Superior temporal gyrus (tissue), 1 donor: Measurements from ENCODE around the gene MUCL3.
"Not testable (repeated sequence)": the region's sequence is repeated elsewhere in the genome, so short reads cannot be mapped to it uniquely, and the experiment has no call there.

Source experiments
- DNase-seq: peaks from one replicate; pipeline ENCODE4 v3.0.0-alpha.2; 2016; ENCODE audit errors: extremely low spot score

MUCL3 gene

GRCh38 chr6:30944051-30944450, 3.3 kb downstream of the MUCL3 start:
- DNase-seq, result no peak

GRCh38 chr6:30945281-30945680, 4.5 kb downstream of the MUCL3 start:
- no peak for DNase-seq

GRCh38 chr6:30947231-30947630, 6.5 kb downstream of the MUCL3 start:
- no peak for DNase-seq

GRCh38 chr6:30948811-30949210, 8.0 kb downstream of the MUCL3 start:
- no peak for DNase-seq

GRCh38 chr6:30951907-30952469, 11.2 kb downstream of the MUCL3 start:
- no peak for DNase-seq

GRCh38 chr6:30954631-30955366, 14.0 kb downstream of the MUCL3 start:
- DNase-seq, result no peak

- DNase-seq, result peak; percentile 14
Measured at GRCh38 chr6:30955367-30956042, 14.7 kb downstream of the MUCL3 start.

- no peak for DNase-seq
Measured at GRCh38 chr6:30957716-30958115, 16.9 kb downstream of the MUCL3 start.

- no peak for DNase-seq
Measured at GRCh38 chr6:30960907-30961673, 20.3 kb downstream of the MUCL3 start.

GRCh38 chr6:30962716-30963115, 21.9 kb downstream of the MUCL3 start:
- no peak for DNase-seq

- DNase-seq, result no peak
Measured at GRCh38 chr6:30963641-30964040, 22.9 kb downstream of the MUCL3 start.

- DNase-seq, result no peak
Measured at GRCh38 chr6:30964075-30964474, 23.3 kb downstream of the MUCL3 start.

GRCh38 chr6:30965140-30965601, 24.4 kb downstream of the MUCL3 start:
- DNase-seq, result no peak

- DNase-seq, result no peak
Measured at GRCh38 chr6:30966154-30966553, 25.4 kb downstream of the MUCL3 start.

GRCh38 chr6:30969171-30969570, 28.4 kb downstream of the MUCL3 start:
- not testable (repeated sequence) for DNase-seq

- no peak for DNase-seq
Measured at GRCh38 chr6:30970946-30971345, 30.2 kb downstream of the MUCL3 start.

- DNase-seq, result no peak
Measured at GRCh38 chr6:30972816-30973215, 32.0 kb downstream of the MUCL3 start.

GRCh38 chr6:30974490-30975252, 33.9 kb downstream of the MUCL3 start:
- DNase-seq, result no peak

GRCh38 chr6:30979141-30979540, 38.4 kb downstream of the MUCL3 start:
- DNase-seq, result no peak

- DNase-seq, result no peak
Measured at GRCh38 chr6:30979690-30980089, 38.9 kb downstream of the MUCL3 start.
